ENCODE data around the gene GRM7. TPM values are rescaled to one million over a fixed set of nuclear protein-coding genes. Genes with fewer than 3 reads are reported as not detected.

Gene GRM7
- total RNA-seq, 4 donors from 2014 or later = not detected

GRCh38 chr3:7433073-7433472, 572.2 kb downstream of the GRM7 start:
- Histone ChIP-seq H3K9me3 (no peaks in the 10 kb centered on the region), H3K36me3 (no peaks in the 10 kb centered on the region), H3K27me3 (no peaks in the 10 kb centered on the region), H3K4me3 (no peak overlapping the region), H3K4me1 (no peaks in the 10 kb centered on the region), H3K27ac (no peak overlapping the region)
- DNase-seq (no peak), ATAC-seq (no peak)
- in situ Hi-C loops (cut with MboI; ENCODE audit: low sequenced_read_pairs in 4 of 4) = no loop called here
- intact Hi-C loops (cut with DNase I; ENCODE audit: low total_unique reads) = no loop called here
- TF ChIP-seq POLR2A (IDR thresholded peaks at IDR 0.05) = no peak
- TF ChIP-seq, protein P1, sequence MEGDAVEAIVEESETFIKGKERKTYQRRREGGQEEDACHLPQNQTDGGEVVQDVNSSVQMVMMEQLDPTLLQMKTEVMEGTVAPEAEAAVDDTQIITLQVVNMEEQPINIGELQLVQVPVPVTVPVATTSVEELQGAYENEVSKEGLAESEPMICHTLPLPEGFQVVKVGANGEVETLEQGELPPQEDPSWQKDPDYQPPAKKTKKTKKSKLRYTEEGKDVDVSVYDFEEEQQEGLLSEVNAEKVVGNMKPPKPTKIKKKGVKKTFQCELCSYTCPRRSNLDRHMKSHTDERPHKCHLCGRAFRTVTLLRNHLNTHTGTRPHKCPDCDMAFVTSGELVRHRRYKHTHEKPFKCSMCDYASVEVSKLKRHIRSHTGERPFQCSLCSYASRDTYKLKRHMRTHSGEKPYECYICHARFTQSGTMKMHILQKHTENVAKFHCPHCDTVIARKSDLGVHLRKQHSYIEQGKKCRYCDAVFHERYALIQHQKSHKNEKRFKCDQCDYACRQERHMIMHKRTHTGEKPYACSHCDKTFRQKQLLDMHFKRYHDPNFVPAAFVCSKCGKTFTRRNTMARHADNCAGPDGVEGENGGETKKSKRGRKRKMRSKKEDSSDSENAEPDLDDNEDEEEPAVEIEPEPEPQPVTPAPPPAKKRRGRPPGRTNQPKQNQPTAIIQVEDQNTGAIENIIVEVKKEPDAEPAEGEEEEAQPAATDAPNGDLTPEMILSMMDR (IDR thresholded peaks at IDR 0.05 in 4 of 5, conservative IDR thresholded peaks at IDR 0.05 in 1 of 5) = no peak

DNA sequence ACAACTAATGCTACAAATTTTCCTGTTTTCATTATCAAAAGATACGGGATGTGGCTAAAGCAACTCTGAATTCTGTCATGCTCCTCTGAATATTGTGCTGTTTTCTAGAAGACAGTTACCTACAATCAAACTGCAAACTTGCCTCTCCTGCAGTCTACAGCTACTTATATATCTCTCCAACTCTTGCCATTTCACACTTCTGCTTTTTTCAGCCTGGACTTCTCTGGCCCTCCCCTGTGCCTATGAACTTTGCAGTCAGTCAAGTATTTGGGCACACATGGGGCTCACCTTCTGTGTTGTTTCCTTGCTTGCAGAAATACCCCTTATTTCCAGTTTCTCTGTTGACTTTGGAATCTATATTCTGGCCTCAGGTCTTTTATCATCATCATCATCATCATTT, 575.6 kb downstream of the GRM7 start:
- TF ChIP-seq, protein P1 (IDR thresholded peaks at IDR 0.05 in 4 of 5, conservative IDR thresholded peaks at IDR 0.05 in 1 of 5) = no peak
- TF ChIP-seq POLR2A (IDR thresholded peaks at IDR 0.05) = no peak

DNA sequence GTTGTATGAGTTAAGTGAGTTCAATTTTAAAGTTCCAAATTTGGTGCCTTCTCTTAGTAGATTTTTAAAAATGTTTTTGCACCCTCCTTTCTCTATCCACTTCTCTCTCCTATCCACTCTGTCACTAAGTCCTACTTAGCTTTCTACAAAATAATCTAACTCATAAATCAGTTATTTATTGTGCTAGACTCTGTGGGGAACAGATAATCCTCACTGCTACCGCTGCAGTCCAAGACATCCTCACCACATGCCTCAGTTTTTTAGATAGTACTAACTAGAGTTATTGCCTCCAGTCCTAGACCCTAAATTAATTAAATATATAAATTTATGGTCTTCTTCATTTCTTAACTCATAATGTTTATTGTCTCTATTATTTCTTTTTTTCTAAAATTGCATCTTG, 576.3 kb downstream of the GRM7 start:
- ATAC-seq = no peak
- in situ Hi-C loops (cut with MboI; ENCODE audit: low sequenced_read_pairs in 4 of 4) = no loop called here
- Histone ChIP-seq H3K27ac (no peak overlapping the region), H3K9me3 (no peaks in the 10 kb centered on the region), H3K4me1 (no peaks in the 10 kb centered on the region), H3K36me3 (no peaks in the 10 kb centered on the region), H3K27me3 (no peaks in the 10 kb centered on the region), H3K4me3 (no peak overlapping the region)
- DNase-seq = no peak
- intact Hi-C loops (cut with DNase I; ENCODE audit: low total_unique reads) = no loop called here
- no peak for TF ChIP-seq POLR2A (IDR thresholded peaks at IDR 0.05)
- TF ChIP-seq, protein P1 (IDR thresholded peaks at IDR 0.05 in 4 of 5, conservative IDR thresholded peaks at IDR 0.05 in 1 of 5) = no peak

More for the DNA sequence above, 575.6 kb downstream of the GRM7 start:
- DNase-seq = no peak
- H3K4me3 ChIP-seq = no peak overlapping the region
- no peaks in the 10 kb centered on the region for H3K27me3 ChIP-seq
- H3K4me1 ChIP-seq = no peaks in the 10 kb centered on the region
- H3K27ac ChIP-seq = no peak overlapping the region
- no peaks in the 10 kb centered on the region for H3K9me3 ChIP-seq
- no peak for ATAC-seq
- in situ Hi-C loops (cut with MboI; ENCODE audit: low sequenced_read_pairs in 4 of 4) (no loop called here), intact Hi-C loops (cut with DNase I; ENCODE audit: low total_unique reads) (no loop called here)
- H3K36me3 ChIP-seq = no peaks in the 10 kb centered on the region

DNA sequence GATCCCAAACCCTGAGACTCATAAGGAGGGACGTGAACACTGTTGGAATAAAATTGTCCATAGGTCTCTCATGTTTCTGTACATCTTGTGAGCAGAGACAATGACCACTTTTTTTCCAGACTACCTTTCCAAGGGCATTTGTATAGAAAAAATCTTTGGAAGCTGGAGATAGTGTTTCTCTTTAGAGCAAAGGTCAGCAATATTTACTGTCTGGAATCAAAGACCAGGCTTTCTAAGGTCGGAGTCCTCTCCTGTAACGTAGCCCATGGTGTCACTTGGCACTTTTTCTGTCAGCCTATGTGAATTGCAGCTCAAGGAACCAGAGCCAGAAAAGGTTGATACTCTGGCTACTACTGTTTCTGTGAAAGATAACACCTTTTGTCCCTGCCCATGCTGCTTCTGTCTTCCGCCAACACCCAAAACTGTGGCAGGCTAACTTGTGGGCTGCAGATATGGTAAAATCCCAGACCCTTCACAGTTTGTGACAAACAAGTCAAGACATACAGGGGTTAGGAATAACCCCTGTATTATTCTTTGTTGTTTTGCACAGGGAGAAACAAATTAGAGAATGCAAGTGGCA, 578.3 kb downstream of the GRM7 start:
- TF ChIP-seq, protein P1 (IDR thresholded peaks at IDR 0.05 in 4 of 5, conservative IDR thresholded peaks at IDR 0.05 in 1 of 5) = no peak
- no peak overlapping the region for H3K4me3 ChIP-seq
- in situ Hi-C loops (cut with MboI; ENCODE audit: low sequenced_read_pairs in 4 of 4) = no loop called here
- no peaks in the 10 kb centered on the region for H3K27me3 ChIP-seq
- H3K36me3 ChIP-seq = no peaks in the 10 kb centered on the region
- ATAC-seq (no peak), DNase-seq (no peak)
- intact Hi-C loops (cut with DNase I; ENCODE audit: low total_unique reads) = no loop called here
- H3K4me1 ChIP-seq = no peaks in the 10 kb centered on the region
- H3K27ac ChIP-seq = no peak overlapping the region
- H3K9me3 ChIP-seq = no peaks in the 10 kb centered on the region

DNA sequence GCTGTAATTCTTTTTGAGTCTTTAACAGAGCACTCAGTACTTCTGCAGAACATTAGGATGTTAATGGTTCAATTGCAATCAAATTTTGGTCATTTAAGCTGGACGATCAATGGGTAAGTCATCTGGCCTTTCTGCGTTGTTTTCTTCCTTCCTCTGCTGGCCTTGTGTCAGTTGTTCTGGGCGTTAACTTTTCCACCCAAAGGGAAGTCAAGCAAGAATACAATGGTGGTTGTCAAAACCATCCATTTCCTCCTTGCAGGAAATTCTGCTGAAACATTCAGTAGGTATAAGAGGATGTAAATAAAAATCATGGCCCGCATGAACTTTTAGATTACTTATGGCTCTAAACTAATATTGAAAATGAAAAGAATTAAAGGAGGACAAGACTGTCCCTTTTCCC, 584.0 kb downstream of the GRM7 start:
- no peaks in the 10 kb centered on the region for H3K4me1 ChIP-seq
- H3K36me3 ChIP-seq = no peaks in the 10 kb centered on the region
- TF ChIP-seq, protein P1 (IDR thresholded peaks at IDR 0.05 in 4 of 5, conservative IDR thresholded peaks at IDR 0.05 in 1 of 5) = no peak
- no peak for TF ChIP-seq POLR2A (IDR thresholded peaks at IDR 0.05)
- no peak overlapping the region for H3K4me3 ChIP-seq
- H3K27ac ChIP-seq = no peak overlapping the region
- no peaks in the 10 kb centered on the region for H3K9me3 ChIP-seq
- no peak for ATAC-seq
- no peak for DNase-seq
- in situ Hi-C loops (cut with MboI; ENCODE audit: low sequenced_read_pairs in 4 of 4) (no loop called here), intact Hi-C loops (cut with DNase I; ENCODE audit: low total_unique reads) (no loop called here)
- no peaks in the 10 kb centered on the region for H3K27me3 ChIP-seq

Measured in gastrocnemius medialis (tissue), 4 donors.